ENCODE measurements around the gene FAM50B. TPM values are rescaled to one million over a fixed set of nuclear protein-coding genes. Genes with fewer than 3 reads are reported as not detected.

FAM50B gene
- total and polyA plus RNA-seq, 2 experiments from 2014 or later: 1.1 to 1.6 TPM

DNA sequence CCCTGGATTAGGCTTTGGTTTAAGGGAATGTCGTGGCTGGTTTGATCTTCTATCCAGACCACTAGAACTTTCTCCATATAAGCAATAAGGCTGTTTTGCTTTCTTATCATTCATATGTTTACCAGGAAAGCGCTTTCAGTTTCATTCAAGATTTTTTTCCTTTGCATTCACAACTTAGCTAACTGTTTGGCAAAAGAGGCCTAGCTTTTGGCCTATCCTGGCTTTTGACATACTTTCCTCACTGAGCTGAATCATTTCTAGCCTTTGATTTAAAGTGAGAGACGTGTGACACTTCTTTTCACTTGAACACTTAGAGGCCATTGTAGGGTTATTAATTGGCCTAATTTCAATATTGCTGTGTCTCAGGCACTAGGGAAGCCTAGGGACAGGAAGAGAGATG, 1.7 kb upstream of the FAM50B start:
- Histone ChIP-seq H2AFZ (no peak overlapping the region), H3K9me3 (ENCODE audit: low read depth) (no peaks in the 10 kb centered on the region), H4K20me1 (ENCODE audit: insufficient read depth, poor library complexity, severe bottlenecking) (no peaks in the 10 kb centered on the region), H3K4me3 (no peak overlapping the region), H3K4me2 (no peak overlapping the region), H3K9me2 (replicated peaks; ENCODE audit: insufficient read depth) (no peaks in the 10 kb centered on the region), H3K79me2 (no peaks in the 10 kb centered on the region), H3K27ac (peak overlapping the region; percentile 76), H3K4me1 (ENCODE audit: insufficient read depth) (no peaks in the 10 kb centered on the region), H3K27me3 (no peaks in the 10 kb centered on the region), H3K36me3 (replicated peaks; ENCODE audit: insufficient read depth, low read depth) (no peaks in the 10 kb centered on the region)
- 93% methylated on average over 3 of the region's 3 CpGs for WGBS (ENCODE audit: low lambda C conversion rate, missing lambda C conversion rate)
- DNase-seq (ENCODE audit: low spot score): no peak
- TF ChIP-seq EZH2 (IDR thresholded peaks at IDR 0.05; ENCODE audit: borderline replicate concordance) (no peak), EZH2phosphoT487 (IDR thresholded peaks at IDR 0.05; ENCODE audit: low read depth, severe bottlenecking, unreplicated experiment) (no peak), CTCF (IDR thresholded peaks at IDR 0.05; ENCODE audit: poor library complexity) (no peak)

- DNase-seq (ENCODE audit: low spot score): no peak
- Histone ChIP-seq H3K27me3 (no peaks in the 10 kb centered on the region), H3K9me3 (ENCODE audit: low read depth) (no peaks in the 10 kb centered on the region), H3K4me2 (peak overlapping the region; percentile 74), H3K27ac (peak overlapping the region; percentile 76), H3K4me3 (no peak overlapping the region), H3K9me2 (replicated peaks; ENCODE audit: insufficient read depth) (no peaks in the 10 kb centered on the region), H4K20me1 (ENCODE audit: insufficient read depth, poor library complexity, severe bottlenecking) (no peaks in the 10 kb centered on the region), H3K36me3 (replicated peaks; ENCODE audit: insufficient read depth, low read depth) (no peaks in the 10 kb centered on the region), H3K4me1 (ENCODE audit: insufficient read depth) (no peaks in the 10 kb centered on the region), H2AFZ (peak overlapping the region; percentile 30), H3K79me2 (no peaks in the 10 kb centered on the region)
- WGBS (ENCODE audit: low lambda C conversion rate, missing lambda C conversion rate): 88% methylated on average over 9 of the region's 9 CpGs
- no peak for TF ChIP-seq EZH2 (IDR thresholded peaks at IDR 0.05; ENCODE audit: borderline replicate concordance)
- no peak for TF ChIP-seq EZH2phosphoT487 (IDR thresholded peaks at IDR 0.05; ENCODE audit: low read depth, severe bottlenecking, unreplicated experiment)
- TF ChIP-seq CTCF (IDR thresholded peaks at IDR 0.05; ENCODE audit: poor library complexity): no peak
These were observed 793 bp upstream of the FAM50B start for GRCh38 chr6:3848380-3848779.

GRCh38 chr6:3849681-3850450, 693 bp downstream of the FAM50B start:
- Histone ChIP-seq H3K9me3 (ENCODE audit: low read depth) (no peaks in the 10 kb centered on the region), H3K36me3 (replicated peaks; ENCODE audit: insufficient read depth, low read depth) (no peaks in the 10 kb centered on the region), H3K9me2 (replicated peaks; ENCODE audit: insufficient read depth) (no peaks in the 10 kb centered on the region), H3K4me3 (no peak overlapping the region), H4K20me1 (ENCODE audit: insufficient read depth, poor library complexity, severe bottlenecking) (no peaks in the 10 kb centered on the region), H3K4me1 (ENCODE audit: insufficient read depth) (no peaks in the 10 kb centered on the region), H3K27ac (peak overlapping the region; percentile 47), H3K4me2 (peak overlapping the region; percentile 74), H3K27me3 (no peaks in the 10 kb centered on the region), H2AFZ (no peak overlapping the region), H3K79me2 (no peaks in the 10 kb centered on the region)
- TF ChIP-seq EZH2 (IDR thresholded peaks at IDR 0.05; ENCODE audit: borderline replicate concordance) (no peak), EZH2phosphoT487 (IDR thresholded peaks at IDR 0.05; ENCODE audit: low read depth, severe bottlenecking, unreplicated experiment) (no peak), CTCF (IDR thresholded peaks at IDR 0.05; ENCODE audit: poor library complexity) (no peak)
- WGBS (ENCODE audit: low lambda C conversion rate, missing lambda C conversion rate): 96% methylated on average over 64 of the region's 73 CpGs
- DNase-seq (ENCODE audit: low spot score): no peak
